K562 (cell line): ENCODE data around the gene GDF11. TPM values are rescaled to one million over a fixed set of nuclear protein-coding genes. Genes with fewer than 3 reads are reported as not detected.
A peak's percentile ranks its signal among the peaks of the same experiment; 100 is the strongest.

Source experiments
- CAMTA2 ChIP-seq: fragments of 250-450 bp; sonication (Bioruptor Pico); conservative IDR thresholded peaks from 2 replicates; pipeline ENCODE4 v1.5.1; 2022
- DIDO1 ChIP-seq: fragments of 450-650 bp; IDR thresholded peaks from 2 replicates; pipeline ENCODE4 v1.6.1; 2016; ENCODE audit warnings: low read depth, missing biosample characterization, missing genetic modification characterization
- E2F3 ChIP-seq: fragments of 250-450 bp; sonication (Bioruptor Pico); IDR thresholded peaks from 2 replicates; pipeline ENCODE4 v1.4.0; 2020; ENCODE audit warnings: mild to moderate bottlenecking
- ETV6 ChIP-seq, 3 experiments: fragments of 150-350 bp in 1 of 3; sonication (generic) in 1 of 3; formaldehyde crosslinking in 1 of 3; IDR thresholded peaks; 2 replicates each; pipeline versions ENCODE4 v1.6.1 to v1.8.0; 2014 to 2022; ENCODE audit warnings: borderline replicate concordance in 2 of 3, low read depth in 2 of 3, antibody characterized with exemption in 1 of 3, low read length in 1 of 3, mild to moderate bottlenecking in 1 of 3, missing genetic modification reagents in 1 of 3
- FOXA3 ChIP-seq, 2 experiments: fragments of 450-650 bp in 1 of 2; sonication (generic) in 1 of 2; formaldehyde crosslinking; IDR thresholded peaks in 1 of 2; conservative IDR thresholded peaks in 1 of 2; 2 replicates each; pipeline versions ENCODE4 v1.4.0 to v1.8.0; 2020 to 2022; ENCODE audit warnings: mild to moderate bottlenecking in 2 of 2, missing genetic modification reagents in 1 of 2
- GABPB2 ChIP-seq: fragments of 250-450 bp; sonication (Bioruptor Pico); conservative IDR thresholded peaks from 2 replicates; pipeline ENCODE4 v1.5.1; 2021; ENCODE audit warnings: mild to moderate bottlenecking
- IRF1 ChIP-seq: sonication (generic); formaldehyde crosslinking; IDR thresholded peaks from 2 replicates; pipeline ENCODE4 v1.8.0; 2022; ENCODE audit warnings: missing genetic modification reagents, mild to moderate bottlenecking, borderline replicate concordance
- MAFF ChIP-seq: IDR thresholded peaks from 2 replicates; pipeline ENCODE4 v1.6.1; 2012; ENCODE audit warnings: low read length, improper control_type of control experiment
- RBBP5 ChIP-seq: fragments of 200-600 bp; sonication (generic); IDR thresholded peaks from 2 replicates; pipeline ENCODE4 v1.6.1; 2012; ENCODE audit warnings: borderline replicate concordance, mild to moderate bottlenecking, low read length, control low read depth, inconsistent platforms; ENCODE audit not compliant: insufficient read depth, poor library complexity, severe bottlenecking
- RBM34 ChIP-seq: fragments of 200-400 bp; formaldehyde crosslinking; IDR thresholded peaks from 2 replicates; pipeline ENCODE4 v1.6.1; 2018; ENCODE audit warnings: low read length, borderline replicate concordance; ENCODE audit not compliant: insufficient read depth
- RCOR1 ChIP-seq, 2 experiments: IDR thresholded peaks; 2 replicates each; pipeline ENCODE4 v1.6.1; 2012; ENCODE audit warnings: low read depth in 2 of 2, low read length in 2 of 2, borderline replicate concordance in 1 of 2, improper control_type of control experiment in 1 of 2
- RHOXF2B ChIP-seq: fragments of 250-450 bp; sonication (Bioruptor Pico); conservative IDR thresholded peaks from 2 replicates; pipeline ENCODE4 v1.5.1; 2021
- ZFP91 ChIP-seq: sonication (generic); formaldehyde crosslinking; IDR thresholded peaks from 2 replicates; pipeline ENCODE4 v1.8.0; 2022; ENCODE audit warnings: mild to moderate bottlenecking, missing genetic modification reagents
- ZNF165 ChIP-seq: fragments of 250-450 bp; sonication (Bioruptor Pico); IDR thresholded peaks from 2 replicates; pipeline ENCODE4 v1.4.0; 2020; ENCODE audit warnings: borderline replicate concordance
- ZNF318 ChIP-seq, 2 experiments: fragments of 450-650 bp; IDR thresholded peaks; 2 replicates each; pipeline ENCODE4 v1.6.1; 2016; ENCODE audit warnings: mild to moderate bottlenecking in 2 of 2, borderline replicate concordance in 1 of 2, low read depth in 1 of 2, moderate library complexity in 1 of 2
- polyA plus RNA-seq, 8 experiments: library from polyadenylated mRNA; depleted of rRNA in 4 of 8; stranded (reverse) in 5 of 8; unstranded in 3 of 8; fragments of >200 nt; fragmentation: Nextera tagmentation in 2 of 8; fragmentation: Illumina TruSeq in 1 of 8; extraction: Ambion mirVana in 2 of 8; extraction: Trizol in 1 of 8; gene quantifications; 2 replicates each; pipeline versions ENCODE4 v1.2.1 to v1.2.3, GENCODE V29; 2011 to 2014; ENCODE audit warnings: inconsistent platforms in 1 of 8, missing spikeins in 1 of 8
- total RNA-seq, 7 experiments: library from RNA; depleted of rRNA in 6 of 7; stranded (reverse); fragments of >200 nt in 6 of 7; fragmentation: Illumina TruSeq in 2 of 7; extraction: Trizol in 2 of 7; gene quantifications; 2 replicates each; pipeline versions ENCODE4 v1.2.1 to v1.2.3, GENCODE V29; 2011 to 2021; ENCODE audit warnings: low replicate concordance in 1 of 7

The GDF11 gene
- total and polyA plus RNA-seq, 9 of the 15 experiments (the other 6 are each of a cell fraction or from before 2014, with no cell fraction given) = 1.4 to 15.7 (median 4.8) TPM

- TF ChIP-seq CAMTA2 (no peak), RHOXF2B (no peak), RBM34 (no peak), ETV6 (IDR thresholded peaks at IDR 0.05; ENCODE audit: borderline replicate concordance in 1 of 2, low read depth in 2 of 2, low read length in 1 of 2) (no peak), ETV6 (CRISPR knock-in tag; IDR thresholded peaks at IDR 0.05; ENCODE audit: borderline replicate concordance) (no peak), E2F3 (CRISPR knock-in tag) (no peak), RBBP5 (peak; percentile 9), ZNF165 (no peak), ZFP91 (CRISPR knock-in tag) (no peak), RCOR1 (IDR thresholded peaks at IDR 0.05; ENCODE audit: borderline replicate concordance in 1 of 2, low read depth in 2 of 2, low read length in 2 of 2) (no peak), FOXA3 (CRISPR knock-in tag; conservative IDR thresholded peaks at IDR 0.05 in 1 of 2, IDR thresholded peaks at IDR 0.05 in 1 of 2) (no peak), GABPB2 (CRISPR knock-in tag) (no peak), MAFF (no peak), IRF1 (no peak), ZNF318 (IDR thresholded peaks at IDR 0.05; ENCODE audit: borderline replicate concordance in 1 of 2, low read depth in 1 of 2) (no peak), DIDO1 (tag) (no peak)
Observed at GRCh38 chr12:55728186-55728938, 14.6 kb upstream of the GDF11 start (continued).
